Right kidney (tissue), 1 donor: ENCODE data around the gene ABHD15.

Source experiments
- DNase-seq: peaks from one replicate; pipeline ENCODE4 v3.0.0-alpha.2; 2016

The ABHD15 gene

GRCh38 chr17:29583324-29584248 lies 16.7 kb upstream of the ABHD15 start:
- no peak for DNase-seq

GRCh38 chr17:29582772-29583171 lies 15.9 kb upstream of the ABHD15 start:
- DNase-seq, result no peak

- no peak for DNase-seq
Observed at GRCh38 chr17:29582254-29582765, 15.5 kb upstream of the ABHD15 start.

- DNase-seq, result no peak
Observed at GRCh38 chr17:29581583-29582253, 14.9 kb upstream of the ABHD15 start.

GRCh38 chr17:29579866-29580771 lies 13.3 kb upstream of the ABHD15 start:
- DNase-seq, result no peak

GRCh38 chr17:29578626-29579485 lies 12.0 kb upstream of the ABHD15 start:
- no peak for DNase-seq

GRCh38 chr17:29577385-29578211 lies 10.8 kb upstream of the ABHD15 start:
- no peak for DNase-seq

GRCh38 chr17:29577001-29577370 lies 10.1 kb upstream of the ABHD15 start:
- DNase-seq, result no peak

GRCh38 chr17:29576214-29577000 lies 9.6 kb upstream of the ABHD15 start:
- no peak for DNase-seq

GRCh38 chr17:29575511-29576213 lies 8.8 kb upstream of the ABHD15 start:
- DNase-seq, result no peak

GRCh38 chr17:29574732-29575510 lies 8.1 kb upstream of the ABHD15 start:
- DNase-seq, result no peak

- no peak for DNase-seq
Observed at GRCh38 chr17:29573871-29574731, 7.3 kb upstream of the ABHD15 start.

- DNase-seq, result no peak
Observed at GRCh38 chr17:29573558-29573869, 6.7 kb upstream of the ABHD15 start.

GRCh38 chr17:29572691-29573557 lies 6.1 kb upstream of the ABHD15 start:
- peak; percentile 73 for DNase-seq

GRCh38 chr17:29571883-29572681 lies 5.2 kb upstream of the ABHD15 start:
- DNase-seq, result no peak
